Activated CD4-positive, CD25-positive, alpha-beta regulatory T cell (primary cell): ENCODE data around the gene SEC61A2.
A peak's percentile ranks its signal among the peaks of the same experiment; 100 is the strongest.

ENCODE experiments used
- DNase-seq, 4 experiments: peaks; one replicate each; lab custom pipeline; 2025; lab: John Stamatoyannopoulos, UW

Gene SEC61A2

GRCh38 chr10:12196531-12197211, 67.2 kb downstream of the SEC61A2 start:
- DNase-seq, result no peak

GRCh38 chr10:12198156-12198555, 68.7 kb downstream of the SEC61A2 start:
- DNase-seq, result no peak

GRCh38 chr10:12200850-12201249, 71.4 kb downstream of the SEC61A2 start:
- DNase-seq, result no peak

- DNase-seq, result no peak
Observed at GRCh38 chr10:12201543-12201942, 72.1 kb downstream of the SEC61A2 start.

GRCh38 chr10:12202226-12202625, 72.7 kb downstream of the SEC61A2 start:
- DNase-seq, result no peak

GRCh38 chr10:12205082-12205481, 75.6 kb downstream of the SEC61A2 start:
- DNase-seq, result no peak

- no peak for DNase-seq
Observed at GRCh38 chr10:12207114-12207513, 77.6 kb downstream of the SEC61A2 start.

GRCh38 chr10:12208460-12208859, 79.0 kb downstream of the SEC61A2 start:
- no peak for DNase-seq

GRCh38 chr10:12212454-12212853, 83.0 kb downstream of the SEC61A2 start:
- no peak for DNase-seq

GRCh38 chr10:12213621-12214020, 84.1 kb downstream of the SEC61A2 start:
- DNase-seq, result no peak

GRCh38 chr10:12214093-12214492, 84.6 kb downstream of the SEC61A2 start:
- DNase-seq, result no peak

- DNase-seq, result peak in 3 of 4 experiments; percentile 5 to 22 (median 9)
Observed at GRCh38 chr10:12214763-12215218, 85.3 kb downstream of the SEC61A2 start.
